ENCODE measurements around the gene DDX53.

DNA sequence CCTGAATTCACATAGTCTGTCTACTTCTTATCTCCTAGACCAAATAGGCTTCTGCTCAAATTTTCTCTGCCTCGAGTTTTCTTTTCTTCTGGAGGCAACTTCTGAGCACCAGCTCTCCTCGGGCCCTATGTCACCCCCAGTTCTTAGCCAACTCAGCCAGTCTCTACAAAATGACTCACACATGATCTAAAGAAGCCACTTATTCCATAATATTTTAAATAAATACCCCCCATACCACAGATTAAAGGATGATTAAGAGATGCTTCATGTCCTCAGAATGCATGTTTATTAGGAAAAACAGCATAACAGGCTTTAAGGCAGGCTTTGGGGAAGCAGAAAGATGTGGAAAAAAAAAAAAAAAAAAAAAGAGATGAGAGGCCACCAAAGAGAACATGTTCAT lies 36.6 kb upstream of the DDX53 start:
- TF ChIP-seq CTCF (IDR thresholded peaks at IDR 0.05) (no peak), POLR2A (IDR thresholded peaks at IDR 0.05) (no peak), POLR2AphosphoS5 (IDR thresholded peaks at IDR 0.05) (no peak), EP300 (IDR thresholded peaks at IDR 0.05) (no peak)
